BLaER1 treated with 17β-estradiol and CSF1 and Interleukin-3, amounts not matched to agents 10 nM and 100 nM (cell line): ENCODE data around the gene TLN1.

Experiments
- H3K27ac ChIP-seq, 11 experiments: shearing (Covaris generic); formaldehyde crosslinking; 2 replicates each; pipeline ENCODE4 v1.8.1; 2022
- H3K27me3 ChIP-seq, 11 experiments: shearing (Covaris generic); formaldehyde crosslinking; 2 replicates each; pipeline ENCODE4 v1.8.1; 2022
- H3K36me3 ChIP-seq, 11 experiments: shearing (Covaris generic); formaldehyde crosslinking; 2 replicates each; pipeline ENCODE4 v1.8.1; 2022
- H3K4me1 ChIP-seq, 10 experiments: shearing (Covaris generic); formaldehyde crosslinking; 2 replicates each; pipeline ENCODE4 v1.8.1; 2022
- H3K4me2 ChIP-seq, 11 experiments: shearing (Covaris generic); formaldehyde crosslinking; 2 replicates each; pipeline ENCODE4 v1.8.1; 2022
- H3K4me3 ChIP-seq, 10 experiments: shearing (Covaris generic); formaldehyde crosslinking; 2 replicates each; pipeline ENCODE4 v1.8.1; 2022
- H3K9ac ChIP-seq, 11 experiments: shearing (Covaris generic); formaldehyde crosslinking; 2 replicates each; pipeline ENCODE4 v1.8.1; 2022
- H3K9me3 ChIP-seq, 11 experiments: shearing (Covaris generic); formaldehyde crosslinking; replicated peaks in 1 of 11; 2 replicates each; pipeline ENCODE4 v1.8.1; 2022
- H4K20me1 ChIP-seq, 11 experiments: shearing (Covaris generic); formaldehyde crosslinking; 2 replicates each; pipeline ENCODE4 v1.8.1; 2022
- Cebpa-rat ChIP-seq, 11 experiments: shearing (Covaris generic); IDR thresholded peaks; 2 replicates each; pipeline ENCODE4 v1.8.1; 2022

TLN1 gene

DNA sequence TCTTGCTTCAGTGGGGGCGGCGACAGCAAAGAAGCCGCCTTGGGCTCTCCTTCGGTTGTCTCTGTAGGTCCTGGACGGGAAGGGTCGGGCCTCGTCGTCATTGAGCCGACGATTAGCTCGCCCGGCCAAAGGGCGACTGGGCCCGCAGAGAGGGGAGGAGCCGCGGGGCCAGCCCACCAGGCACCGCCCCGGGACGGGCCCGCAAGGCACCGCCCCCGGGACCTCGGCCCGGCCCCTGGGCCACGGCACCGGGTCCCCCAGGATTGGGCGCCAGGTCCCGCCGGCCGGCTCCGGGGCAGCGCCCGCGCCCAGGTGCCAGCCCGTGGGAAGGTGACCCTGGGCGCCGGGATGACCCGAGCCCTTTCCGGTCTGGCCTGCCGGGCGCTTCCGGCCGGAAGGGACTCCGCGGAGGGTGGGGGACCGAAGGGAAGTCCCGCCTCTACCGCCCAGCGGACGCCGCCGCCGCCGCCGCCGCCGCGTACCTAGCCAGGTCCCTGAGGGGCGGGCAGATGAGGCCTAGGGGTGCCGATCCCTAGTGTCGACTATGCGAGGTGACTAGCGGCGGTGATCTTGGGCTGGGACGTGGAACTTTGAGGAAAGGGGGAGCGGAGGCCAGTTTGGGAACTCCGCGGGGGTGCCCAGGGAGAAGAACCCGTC lies 17.0 kb upstream of the TLN1 start, which contains the start of the genes GBA2 and RGP1:
Gene GBA2 (minus strand): TSS at position 371 of the 657 bp plus-strand sequence. CDS start 524 bp downstream, outside the sequence.
Gene RGP1 (plus strand): TSS at position 430 of the 657 bp plus-strand sequence. CDS start 469 bp downstream, outside the sequence.
- H3K9ac ChIP-seq = peak within 1 kb of the TSS; percentile 77 to 89 (median 85)
- H3K4me2 ChIP-seq = peak within 1 kb of the TSS; percentile 78 to 100 (median 96)
- peak within 1 kb of the TSS; percentile 81 to 97 (median 88) for H3K4me3 ChIP-seq
- peaks cover 47 to 58% (median 51%) of the 10 kb centered on the region in 10 experiments for H3K4me1 ChIP-seq
- H3K36me3 ChIP-seq = peaks cover 24 to 64% (median 44%) of the 10 kb centered on the region in 11 experiments
- H3K27me3 ChIP-seq = no peaks in the 10 kb centered on the region
- no peaks in the 10 kb centered on the region for H3K9me3 ChIP-seq
- H4K20me1 ChIP-seq = peaks cover 0 to 48% (median 34%) of the 10 kb centered on the region in 11 experiments; a peak in 15 of 22 replicates
- peak within 1 kb of the TSS; percentile 79 to 90 (median 81) for H3K27ac ChIP-seq
- no peak for TF ChIP-seq Cebpa-rat (IDR thresholded peaks at IDR 0.05)

DNA sequence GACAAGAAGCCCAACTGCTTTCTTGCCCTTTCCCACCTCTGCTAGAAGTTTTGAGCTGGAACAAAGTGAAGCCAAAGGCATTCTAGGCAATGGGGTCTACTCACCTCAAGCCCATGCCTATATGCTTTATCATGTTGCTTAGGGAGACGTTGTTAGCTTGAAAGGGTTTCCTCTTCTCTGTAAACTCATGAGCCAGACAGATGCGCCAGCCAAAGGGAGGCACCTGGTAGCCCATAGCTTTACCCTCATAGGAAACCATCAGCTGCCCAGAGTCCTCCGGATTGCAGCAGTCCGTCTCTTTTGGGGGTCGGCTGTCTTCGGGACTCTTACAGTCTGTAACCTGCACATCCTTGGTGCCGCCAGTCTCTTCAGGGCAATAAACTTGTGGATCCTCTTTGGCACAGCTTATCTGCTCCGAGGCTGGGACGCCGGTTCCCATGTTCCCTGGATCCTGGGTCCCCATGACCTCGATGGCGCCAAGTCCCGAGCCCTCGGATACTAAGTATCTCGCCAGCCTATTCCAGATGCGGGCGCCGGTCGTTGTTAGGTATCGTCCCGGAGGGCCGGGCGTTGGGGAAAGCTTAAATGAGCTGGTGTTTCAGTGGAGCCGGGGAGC lies 16.4 kb upstream of the TLN1 start:
- H3K9me3 ChIP-seq = no peaks in the 10 kb centered on the region
- H3K9ac ChIP-seq = peak overlapping the region; percentile 77 to 89 (median 85)
- peak overlapping the region; percentile 81 to 97 (median 88) for H3K4me3 ChIP-seq
- H3K27me3 ChIP-seq = no peaks in the 10 kb centered on the region
- peak overlapping the region; percentile 78 to 100 (median 96) for H3K4me2 ChIP-seq
- H3K27ac ChIP-seq = peak overlapping the region; percentile 79 to 90 (median 81)
- no peak for TF ChIP-seq Cebpa-rat (IDR thresholded peaks at IDR 0.05)
- peaks cover 0 to 53% (median 34%) of the 10 kb centered on the region in 11 experiments; a peak in 15 of 22 replicates for H4K20me1 ChIP-seq
- peaks cover 53 to 64% (median 56%) of the 10 kb centered on the region in 10 experiments for H3K4me1 ChIP-seq
- H3K36me3 ChIP-seq = peaks cover 25 to 61% (median 42%) of the 10 kb centered on the region in 11 experiments

DNA sequence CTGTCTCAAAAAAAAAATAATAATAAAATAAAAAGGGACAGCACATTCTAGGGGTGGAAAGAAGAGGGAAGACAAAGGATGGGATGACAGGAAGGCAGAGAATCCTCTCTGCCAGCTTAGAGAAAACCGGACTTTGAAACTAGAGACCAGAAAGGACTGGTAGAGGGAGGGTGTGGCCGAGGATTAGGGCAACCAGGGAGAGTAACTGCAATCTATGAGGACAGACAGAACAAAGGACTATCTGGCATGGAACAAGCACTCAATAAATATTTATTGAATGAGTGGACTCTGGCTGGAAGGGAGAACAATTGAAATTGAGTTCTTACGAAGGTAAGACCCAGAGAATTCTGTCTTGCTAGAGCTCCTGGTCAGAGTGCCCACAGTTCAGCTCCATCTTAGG lies 14.6 kb upstream of the TLN1 start:
- H3K27ac ChIP-seq = no peak overlapping the region
- no peaks in the 10 kb centered on the region for H3K27me3 ChIP-seq
- H3K4me1 ChIP-seq = peaks cover 65 to 82% (median 73%) of the 10 kb centered on the region in 10 experiments
- peaks cover 0 to 71% (median 43%) of the 10 kb centered on the region in 11 experiments; a peak in 16 of 22 replicates for H4K20me1 ChIP-seq
- peak overlapping the region; percentile 78 to 100 (median 96) for H3K4me2 ChIP-seq
- peaks cover 24 to 60% (median 38%) of the 10 kb centered on the region in 11 experiments; a peak in 21 of 22 replicates for H3K36me3 ChIP-seq
- H3K9ac ChIP-seq = peak overlapping the region in 5 of 11 experiments; percentile 84 to 88 (median 86); a peak in 7 of 22 replicates
- TF ChIP-seq Cebpa-rat (IDR thresholded peaks at IDR 0.05) = no peak
- H3K9me3 ChIP-seq = no peaks in the 10 kb centered on the region
- peak overlapping the region; percentile 81 to 97 (median 88); a peak in 18 of 20 replicates for H3K4me3 ChIP-seq

DNA sequence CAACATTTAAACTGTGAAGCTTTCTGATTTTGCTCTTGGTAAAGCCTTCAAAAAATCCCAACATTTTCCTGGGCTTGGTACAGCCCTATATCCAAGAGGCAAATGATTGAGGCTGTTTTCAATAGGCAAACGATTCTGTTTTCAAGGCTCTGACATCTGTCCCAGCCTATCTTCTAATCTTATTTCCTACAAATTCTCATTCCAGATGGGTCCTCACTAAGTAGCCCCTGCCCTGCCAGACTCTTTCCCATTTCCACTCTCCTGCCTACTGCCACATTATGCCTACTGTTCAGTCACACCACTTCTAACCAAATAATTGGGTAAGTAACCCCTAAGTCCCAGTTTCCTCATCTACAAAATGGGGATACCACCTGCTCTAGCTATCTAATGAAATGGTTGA lies 13.6 kb upstream of the TLN1 start:
- H4K20me1 ChIP-seq = peaks cover 0 to 81% (median 47%) of the 10 kb centered on the region in 11 experiments; a peak in 16 of 22 replicates
- peaks cover 28 to 60% (median 40%) of the 10 kb centered on the region in 11 experiments for H3K36me3 ChIP-seq
- no peaks in the 10 kb centered on the region for H3K27me3 ChIP-seq
- peaks cover 68 to 87% (median 76%) of the 10 kb centered on the region in 10 experiments for H3K4me1 ChIP-seq
- peak overlapping the region; percentile 78 to 100 (median 96) for H3K4me2 ChIP-seq
- H3K9ac ChIP-seq = peak overlapping the region in 3 of 11 experiments; percentile 24 to 87 (median 56); a peak in 5 of 22 replicates
- H3K27ac ChIP-seq = no peak overlapping the region
- H3K9me3 ChIP-seq = no peaks in the 10 kb centered on the region
- peak overlapping the region in 3 of 10 experiments; percentile 81 to 97 (median 91); a peak in 5 of 20 replicates for H3K4me3 ChIP-seq
- no peak for TF ChIP-seq Cebpa-rat (IDR thresholded peaks at IDR 0.05)

DNA sequence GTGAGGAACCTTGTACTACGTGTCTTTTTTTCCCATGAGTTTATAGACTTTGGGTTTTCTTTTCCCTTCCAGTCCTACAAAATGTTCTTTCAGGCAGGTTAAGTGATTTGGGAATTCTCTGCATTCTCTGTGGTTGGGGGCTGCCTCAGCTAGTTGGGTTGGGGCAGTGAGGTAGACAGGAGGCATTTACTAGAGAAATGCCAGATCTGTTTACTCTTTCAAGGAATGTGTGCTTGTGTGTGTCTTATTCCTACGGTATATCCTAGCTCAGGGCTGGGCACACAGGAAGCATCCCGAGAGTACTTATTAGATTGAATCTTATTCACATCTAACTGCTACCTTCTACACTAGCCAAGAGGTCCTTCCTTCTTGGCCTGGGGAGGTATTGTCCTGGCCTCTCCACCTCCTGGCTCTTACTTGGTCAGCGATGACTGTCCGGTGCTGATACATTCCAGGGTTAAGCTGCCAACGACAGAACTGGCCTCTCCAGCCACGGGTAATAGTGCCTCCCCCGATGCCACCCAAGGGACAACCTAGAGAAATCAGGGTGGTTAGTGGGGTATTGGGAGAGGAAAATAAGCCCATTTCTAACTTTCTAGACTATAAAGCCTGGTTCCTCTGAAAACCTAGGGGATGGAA lies 12.0 kb upstream of the TLN1 start:
- Histone ChIP-seq H3K36me3 (peaks cover 44 to 73% (median 56%) of the 10 kb centered on the region in 11 experiments), H3K4me3 (no peak overlapping the region), H3K27ac (peak overlapping the region in 1 of 11 experiments; percentile 6; a peak in 2 of 22 replicates), H4K20me1 (peaks cover 0 to 97% (median 47%) of the 10 kb centered on the region in 11 experiments; a peak in 16 of 22 replicates), H3K9ac (no peak overlapping the region), H3K27me3 (no peaks in the 10 kb centered on the region), H3K9me3 (no peaks in the 10 kb centered on the region), H3K4me2 (peak overlapping the region in 10 of 11 experiments; percentile 0 to 100 (median 42); a peak in 16 of 22 replicates), H3K4me1 (peaks cover 54 to 74% (median 64%) of the 10 kb centered on the region in 10 experiments)
- TF ChIP-seq Cebpa-rat (IDR thresholded peaks at IDR 0.05) = no peak

DNA sequence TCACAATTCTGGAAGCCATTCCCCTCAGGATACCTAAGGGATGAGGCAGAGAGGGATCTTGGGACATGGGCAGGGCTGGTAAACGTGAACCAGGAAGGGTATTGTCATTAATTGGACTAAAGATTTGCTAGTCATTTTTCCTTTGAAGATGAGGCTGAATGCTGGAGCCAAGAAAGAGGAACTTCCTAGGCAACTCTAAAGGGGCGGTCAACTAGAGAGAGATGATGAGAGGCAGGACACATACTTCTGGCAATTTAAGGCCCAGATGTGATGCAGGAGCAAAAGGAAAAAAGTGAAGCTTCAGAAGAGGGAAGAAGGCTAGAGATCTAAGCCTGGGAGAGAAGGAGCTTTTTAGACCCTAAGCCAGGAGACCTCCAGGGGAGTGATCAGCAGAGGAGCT lies 11.5 kb upstream of the TLN1 start:
- Histone ChIP-seq H3K27ac (peak overlapping the region in 1 of 11 experiments; percentile 6; a peak in 1 of 22 replicates), H3K36me3 (peaks cover 49 to 79% (median 62%) of the 10 kb centered on the region in 11 experiments), H4K20me1 (peaks cover 0 to 100% (median 45%) of the 10 kb centered on the region in 11 experiments; a peak in 16 of 22 replicates), H3K4me1 (peaks cover 51 to 74% (median 64%) of the 10 kb centered on the region in 10 experiments), H3K27me3 (no peaks in the 10 kb centered on the region), H3K4me3 (no peak overlapping the region), H3K9ac (no peak overlapping the region), H3K9me3 (no peaks in the 10 kb centered on the region), H3K4me2 (peak overlapping the region in 10 of 11 experiments; percentile 0 to 100 (median 42); a peak in 15 of 22 replicates)
- TF ChIP-seq Cebpa-rat (IDR thresholded peaks at IDR 0.05) = no peak

DNA sequence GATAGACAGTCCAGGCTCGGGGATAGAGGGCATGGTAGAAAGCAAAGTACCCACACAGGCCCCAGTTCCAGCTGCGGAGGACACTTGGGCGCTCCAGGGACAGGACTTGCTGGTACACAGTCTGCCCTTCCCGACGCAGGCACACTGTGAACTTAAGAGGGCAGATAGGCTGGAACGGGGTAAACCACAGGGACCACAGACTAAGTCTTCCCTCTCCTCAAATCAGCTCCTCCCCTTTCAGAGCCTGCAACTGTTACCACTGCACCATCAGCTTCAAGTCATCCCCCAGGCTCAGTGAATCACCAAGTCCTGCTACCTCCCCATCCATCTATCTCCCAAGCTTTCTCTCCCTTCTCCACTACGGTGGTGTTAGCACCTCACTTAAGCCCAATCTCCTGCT lies 9.7 kb upstream of the TLN1 start:
- Histone ChIP-seq H3K4me2 (peak overlapping the region in 10 of 11 experiments; percentile 8 to 57 (median 43); a peak in 17 of 22 replicates), H4K20me1 (peaks cover 0 to 100% (median 43%) of the 10 kb centered on the region in 11 experiments; a peak in 17 of 22 replicates), H3K9me3 (no peaks in the 10 kb centered on the region), H3K27me3 (no peaks in the 10 kb centered on the region), H3K36me3 (peaks cover 66 to 95% (median 79%) of the 10 kb centered on the region in 11 experiments), H3K4me1 (peaks cover 46 to 61% (median 54%) of the 10 kb centered on the region in 10 experiments), H3K27ac (no peak overlapping the region), H3K9ac (peak overlapping the region in 1 of 11 experiments; percentile 18; a peak in 1 of 22 replicates), H3K4me3 (no peak overlapping the region)
- no peak for TF ChIP-seq Cebpa-rat (IDR thresholded peaks at IDR 0.05)

DNA sequence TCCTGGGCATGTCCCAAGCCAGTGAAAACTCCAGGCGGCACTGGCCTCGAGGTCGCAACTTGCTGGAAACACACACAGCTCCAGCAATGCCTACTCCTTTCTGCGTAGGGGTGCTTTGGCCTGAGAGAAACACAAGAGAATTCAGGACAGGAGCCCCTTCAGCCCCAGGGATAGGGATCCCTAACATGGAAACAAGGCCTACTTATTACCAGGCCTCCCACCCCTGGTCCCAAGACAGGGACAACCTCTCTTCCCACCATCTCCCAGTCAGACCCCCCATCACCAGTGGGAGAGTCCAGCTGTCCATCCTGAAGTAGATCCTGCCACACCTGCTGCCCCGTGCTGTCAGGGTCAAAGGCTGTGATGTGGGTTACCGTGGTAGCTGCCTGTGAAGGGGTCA lies 8.2 kb upstream of the TLN1 start:
- Histone ChIP-seq H3K4me3 (no peak overlapping the region), H3K9me3 (no peaks in the 10 kb centered on the region), H3K4me1 (peaks cover 35 to 61% (median 48%) of the 10 kb centered on the region in 10 experiments), H3K36me3 (peaks cover 77 to 97% (median 89%) of the 10 kb centered on the region in 11 experiments), H4K20me1 (peaks cover 0 to 100% (median 32%) of the 10 kb centered on the region in 11 experiments; a peak in 16 of 22 replicates), H3K27ac (no peak overlapping the region), H3K4me2 (no peak overlapping the region), H3K27me3 (no peaks in the 10 kb centered on the region), H3K9ac (no peak overlapping the region)
- TF ChIP-seq Cebpa-rat (IDR thresholded peaks at IDR 0.05) = no peak
